ENCODE results near the gene SEPTIN10.

DNA sequence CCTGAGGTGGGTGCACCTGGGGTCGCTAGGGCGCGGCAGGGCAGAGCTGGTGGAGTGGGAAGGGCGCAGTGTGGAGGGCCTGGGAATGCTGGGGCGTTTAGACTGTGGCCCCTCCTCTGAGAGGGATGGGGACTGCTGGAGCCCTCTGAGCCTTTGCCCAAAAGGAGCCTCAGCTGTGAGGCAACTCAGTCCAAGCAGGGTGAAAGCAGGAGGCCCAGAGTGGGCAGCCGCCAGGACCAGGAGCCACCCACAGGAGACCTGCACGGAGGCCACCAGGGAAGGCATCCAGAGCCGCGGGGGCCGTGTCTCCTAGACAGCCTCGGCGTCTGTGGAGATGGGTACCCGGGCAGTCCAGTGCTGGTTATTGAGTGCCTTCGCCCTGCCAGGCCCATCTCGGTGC, 114.9 kb downstream of the SEPTIN10 start:
- TF ChIP-seq, protein P1, sequence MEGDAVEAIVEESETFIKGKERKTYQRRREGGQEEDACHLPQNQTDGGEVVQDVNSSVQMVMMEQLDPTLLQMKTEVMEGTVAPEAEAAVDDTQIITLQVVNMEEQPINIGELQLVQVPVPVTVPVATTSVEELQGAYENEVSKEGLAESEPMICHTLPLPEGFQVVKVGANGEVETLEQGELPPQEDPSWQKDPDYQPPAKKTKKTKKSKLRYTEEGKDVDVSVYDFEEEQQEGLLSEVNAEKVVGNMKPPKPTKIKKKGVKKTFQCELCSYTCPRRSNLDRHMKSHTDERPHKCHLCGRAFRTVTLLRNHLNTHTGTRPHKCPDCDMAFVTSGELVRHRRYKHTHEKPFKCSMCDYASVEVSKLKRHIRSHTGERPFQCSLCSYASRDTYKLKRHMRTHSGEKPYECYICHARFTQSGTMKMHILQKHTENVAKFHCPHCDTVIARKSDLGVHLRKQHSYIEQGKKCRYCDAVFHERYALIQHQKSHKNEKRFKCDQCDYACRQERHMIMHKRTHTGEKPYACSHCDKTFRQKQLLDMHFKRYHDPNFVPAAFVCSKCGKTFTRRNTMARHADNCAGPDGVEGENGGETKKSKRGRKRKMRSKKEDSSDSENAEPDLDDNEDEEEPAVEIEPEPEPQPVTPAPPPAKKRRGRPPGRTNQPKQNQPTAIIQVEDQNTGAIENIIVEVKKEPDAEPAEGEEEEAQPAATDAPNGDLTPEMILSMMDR (IDR thresholded peaks at IDR 0.05), result no peak
- TF ChIP-seq EZH2phosphoT487 (IDR thresholded peaks at IDR 0.05), result no peak

Data from neural progenitor cell (in vitro differentiated cells).